Left ventricle myocardium inferior (tissue), 1 donor: Measurements from ENCODE around the gene OTUD1. TPM values are rescaled to one million over a fixed set of nuclear protein-coding genes. Genes with fewer than 3 reads are reported as not detected.

Experiments used
- DNase-seq: peaks from one replicate; pipeline ENCODE4 v3.0.0-alpha.2; 2020
- H3K27ac ChIP-seq: fragments of 200-600 bp; replicated peaks from 2 replicates; pipeline ENCODE4 v1.8.0; 2021
- H3K27me3 ChIP-seq: fragments of 200-600 bp; 2 replicates; pipeline ENCODE4 v1.8.0; 2021; ENCODE audit warnings: low read depth
- H3K36me3 ChIP-seq: fragments of 200-600 bp; 2 replicates; pipeline ENCODE4 v1.8.0; 2021
- H3K4me1 ChIP-seq: fragments of 200-600 bp; 2 replicates; pipeline ENCODE4 v1.8.0; 2021
- H3K4me3 ChIP-seq: fragments of 200-600 bp; 2 replicates; pipeline ENCODE4 v1.8.0; 2021; ENCODE audit warnings: mild to moderate bottlenecking, moderate library complexity
- H3K9me3 ChIP-seq: fragments of 200-600 bp; replicated peaks from 2 replicates; pipeline ENCODE4 v1.8.0; 2021
- CTCF ChIP-seq: fragments of 200-600 bp; IDR thresholded peaks from 2 replicates; pipeline ENCODE4 v1.8.0; 2021; ENCODE audit warnings: antibody characterized with exemption, mild to moderate bottlenecking, borderline replicate concordance
- intact Hi-C: fragments of 100-400 bp; cut with micrococcal nuclease; formaldehyde crosslinking; loops from one replicate; pipeline ENCODE4 v1.11.0; 2022
- total RNA-seq: library from RNA; stranded (reverse); fragmentation: NEBNext Ultra II Directional; extraction: Animal tissue kit (Norgen Biotek cat#: 25700); gene quantifications from one replicate; pipeline ENCODE4 v1.2.1, GENCODE V29; 2021
- donor health status: DM: no; HTN: yes; CAD: no; lungs with severe emphysema.

OTUD1 gene
- total RNA-seq, 1 donor from 2014 or later: 19.5 TPM

- H3K27me3 ChIP-seq: no peaks in the 10 kb centered on the region
- TF ChIP-seq CTCF: no peak
- intact Hi-C loops: no loop called here
- no peak for DNase-seq
- peaks cover 5% of the 10 kb centered on the region for H3K36me3 ChIP-seq
- H3K4me1 ChIP-seq: peaks cover 42% of the 10 kb centered on the region
- peak overlapping the region; percentile 99 for H3K27ac ChIP-seq
- peak overlapping the region; percentile 87 for H3K4me3 ChIP-seq
- no peaks in the 10 kb centered on the region for H3K9me3 ChIP-seq
Observed at GRCh38 chr10:23437963-23438546, 820 bp upstream of the OTUD1 start.

- H3K4me1 ChIP-seq: peaks cover 57% of the 10 kb centered on the region
- no peaks in the 10 kb centered on the region for H3K9me3 ChIP-seq
- DNase-seq: peak; percentile 41
- no peaks in the 10 kb centered on the region for H3K27me3 ChIP-seq
- H3K36me3 ChIP-seq: peaks cover 17% of the 10 kb centered on the region
- TF ChIP-seq CTCF: no peak
- intact Hi-C loops: no loop called here
- H3K27ac ChIP-seq: peak overlapping the region; percentile 99
- peak overlapping the region; percentile 87 for H3K4me3 ChIP-seq
Observed at GRCh38 chr10:23439452-23439960, 631 bp downstream of the OTUD1 start.

DNA sequence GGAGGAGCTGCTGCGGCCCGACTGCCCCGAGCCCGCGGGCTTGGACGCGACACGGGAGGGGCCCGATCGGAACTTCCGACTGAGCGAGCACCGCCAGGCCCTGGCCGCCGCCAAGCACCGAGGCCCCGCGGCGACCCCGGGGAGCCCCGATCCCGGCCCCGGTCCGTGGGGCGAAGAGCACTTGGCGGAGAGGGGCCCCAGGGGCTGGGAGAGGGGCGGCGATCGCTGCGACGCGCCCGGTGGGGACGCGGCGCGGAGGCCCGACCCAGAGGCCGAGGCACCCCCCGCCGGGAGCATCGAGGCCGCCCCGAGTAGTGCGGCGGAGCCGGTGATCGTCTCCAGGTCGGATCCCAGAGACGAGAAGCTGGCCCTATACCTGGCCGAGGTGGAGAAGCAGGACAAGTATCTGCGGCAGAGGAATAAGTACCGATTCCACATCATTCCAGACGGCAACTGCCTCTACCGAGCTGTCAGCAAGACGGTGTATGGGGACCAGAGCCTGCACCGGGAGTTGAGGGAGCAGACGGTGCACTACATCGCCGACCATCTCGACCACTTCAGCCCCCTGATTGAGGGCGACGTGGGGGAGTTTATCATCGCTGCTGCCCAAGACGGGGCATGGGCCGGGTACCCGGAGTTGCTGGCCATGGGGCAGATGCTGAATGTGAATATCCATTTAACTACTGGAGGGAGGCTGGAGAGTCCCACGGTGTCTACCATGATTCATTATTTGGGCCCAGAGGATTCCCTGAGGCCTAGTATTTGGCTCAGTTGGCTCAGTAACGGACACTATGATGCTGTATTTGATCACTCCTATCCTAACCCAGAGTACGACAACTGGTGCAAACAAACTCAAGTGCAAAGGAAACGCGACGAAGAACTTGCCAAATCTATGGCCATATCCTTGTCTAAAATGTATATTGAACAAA lies 1.4 kb downstream of the OTUD1 start:
- Histone ChIP-seq H3K36me3 (peaks cover 20% of the 10 kb centered on the region), H3K4me1 (peaks cover 64% of the 10 kb centered on the region), H3K27me3 (no peaks in the 10 kb centered on the region), H3K27ac (peak overlapping the region; percentile 99), H3K4me3 (peak overlapping the region; percentile 87), H3K9me3 (no peaks in the 10 kb centered on the region)
- TF ChIP-seq CTCF: no peak
- intact Hi-C loops: no loop called here
- peak; percentile 29 for DNase-seq

DNA sequence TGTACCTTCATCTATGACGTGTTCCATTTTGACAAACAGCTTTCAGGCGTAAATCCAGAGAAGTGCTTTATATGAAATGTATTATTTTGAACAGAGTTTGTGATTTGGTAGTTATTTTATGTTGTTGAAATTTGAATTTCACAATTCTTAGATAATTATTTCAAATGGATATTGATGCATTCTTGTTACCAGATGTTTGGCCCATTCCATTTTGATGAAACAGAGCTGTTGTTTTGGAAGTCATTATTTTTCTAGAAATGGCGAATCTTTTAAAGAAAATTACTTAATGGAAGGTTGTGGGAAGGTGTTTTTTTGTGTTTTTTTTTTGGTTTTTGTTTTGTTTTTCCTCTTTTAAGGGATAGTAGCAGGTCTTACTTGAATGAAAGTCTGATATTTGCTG lies 2.4 kb downstream of the OTUD1 start:
- H3K9me3 ChIP-seq: no peaks in the 10 kb centered on the region
- peak overlapping the region; percentile 87 for H3K4me3 ChIP-seq
- H3K27me3 ChIP-seq: no peaks in the 10 kb centered on the region
- peaks cover 20% of the 10 kb centered on the region for H3K36me3 ChIP-seq
- H3K4me1 ChIP-seq: peaks cover 74% of the 10 kb centered on the region
- TF ChIP-seq CTCF: no peak
- DNase-seq: no peak
- intact Hi-C loops: no loop called here
- peak overlapping the region; percentile 99 for H3K27ac ChIP-seq

DNA sequence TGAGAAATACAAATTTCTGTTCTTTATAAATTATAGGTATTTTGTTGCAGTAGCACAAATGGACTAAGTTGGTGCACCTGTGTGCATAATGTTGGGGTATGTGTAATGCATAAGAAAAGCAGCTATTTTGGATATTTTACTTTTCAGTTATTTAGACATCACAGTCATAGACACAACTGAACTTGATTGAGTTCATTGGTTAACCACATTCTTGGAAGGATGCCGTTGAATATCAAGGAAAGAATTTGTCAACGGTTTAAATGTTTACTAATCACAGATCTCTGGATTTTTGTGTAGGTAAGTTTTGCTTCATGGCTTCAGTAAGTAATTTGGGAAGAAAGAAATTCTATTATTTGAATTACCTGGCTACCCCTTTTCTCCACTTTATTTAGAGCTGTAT lies 4.1 kb downstream of the OTUD1 start:
- no peak for DNase-seq
- intact Hi-C loops: no loop called here
- no peaks in the 10 kb centered on the region for H3K9me3 ChIP-seq

More for the DNA sequence above, 4.1 kb downstream of the OTUD1 start:
- H3K27me3 ChIP-seq: no peaks in the 10 kb centered on the region
- H3K4me1 ChIP-seq: peaks cover 86% of the 10 kb centered on the region
- peak overlapping the region; percentile 1 for H3K27ac ChIP-seq
- peak overlapping the region; percentile 87 for H3K4me3 ChIP-seq
- peaks cover 20% of the 10 kb centered on the region for H3K36me3 ChIP-seq
- TF ChIP-seq CTCF: no peak
